Sigmoid colon (tissue), 7 donors: ENCODE results near the gene ATP4B. TPM values are rescaled to one million over a fixed set of nuclear protein-coding genes. Genes with fewer than 3 reads are reported as not detected.

ENCODE experiments used
- DNase-seq: peaks from one replicate; pipeline ENCODE4 v3.0.0-alpha.2; 2019
- H3K27ac ChIP-seq, 4 donors: fragments of 200-600 bp; sonication (generic); one replicate each; pipeline ENCODE4 v1.5.1; 2016 to 2019; ENCODE audit warnings: mild to moderate bottlenecking in 1 of 4
- H3K27me3 ChIP-seq, 3 donors: fragments of 200-600 bp; sonication (generic); one replicate each; pipeline ENCODE4 v1.5.1; 2019; ENCODE audit warnings: mild to moderate bottlenecking in 1 of 3
- H3K36me3 ChIP-seq, 4 donors: fragments of 200-600 bp; sonication (generic); one replicate each; pipeline ENCODE4 v1.5.1; 2016 to 2019
- H3K4me1 ChIP-seq, 4 donors: fragments of 200-600 bp; sonication (generic); one replicate each; pipeline ENCODE4 v1.5.1; 2017 to 2019
- H3K4me3 ChIP-seq, 4 donors: fragments of 200-600 bp; sonication (generic); one replicate each; pipeline ENCODE4 v1.5.1; 2017 to 2019; ENCODE audit warnings: mild to moderate bottlenecking in 2 of 4, moderate library complexity in 1 of 4
- H3K9me3 ChIP-seq, 4 donors: fragments of 200-600 bp in 3 of 4; sonication (generic) in 3 of 4; one replicate each; pipeline versions ENCODE4 v1.5.1 to v1.6.1; 2013 to 2019
- CTCF ChIP-seq, 4 experiments: fragments of 450-650 bp in 3 of 4; fragments of 200-600 bp in 1 of 4; IDR thresholded peaks; one replicate each; pipeline ENCODE4 v1.5.1; 2016 to 2019; ENCODE audit warnings: antibody characterized with exemption in 4 of 4, mild to moderate bottlenecking in 3 of 4, moderate library complexity in 2 of 4
- EP300 ChIP-seq, 4 donors: sonication (generic); formaldehyde crosslinking; IDR thresholded peaks; one replicate each; pipeline ENCODE4 v1.6.1; 2017; ENCODE audit warnings: antibody characterized with exemption in 4 of 4
- POLR2A ChIP-seq, 2 donors: fragments of 450-650 bp; IDR thresholded peaks; one replicate each; pipeline ENCODE4 v1.6.1; 2016; ENCODE audit warnings: antibody characterized with exemption in 2 of 2, mild to moderate bottlenecking in 2 of 2, moderate library complexity in 2 of 2
- POLR2AphosphoS5 ChIP-seq, 4 donors: sonication (generic); formaldehyde crosslinking; IDR thresholded peaks; one replicate each; pipeline ENCODE4 v1.6.1; 2017; ENCODE audit warnings: antibody characterized with exemption in 4 of 4
- WGBS, 2 donors: extraction: QIAGEN DNeasy Blood & Tissue Kit; methylation state at CpG; one replicate each; pipeline ENCODE4 v1.1.7; 2013; 5-methylcytosine and 5-hydroxymethylcytosine counted together
- intact Hi-C: fragments of 100-400 bp; cut with DNase I; formaldehyde crosslinking; loops from one replicate; pipeline ENCODE4 v1.15.1; 2023
- polyA plus RNA-seq, 3 donors: library from polyadenylated mRNA; stranded (reverse); fragments of 200-250 nt; gene quantifications; one replicate each; pipeline ENCODE4 v1.2.3, GENCODE V29; 2013
- total RNA-seq, 4 donors: library from RNA; depleted of rRNA; stranded (reverse); fragments of >200 nt; gene quantifications; one replicate each; pipeline ENCODE4 v1.1.0, GENCODE V29; 2016
- donor health status: healthy with polysubstance abuse.
- donor health status: Bipolar disorder and iron deficiency.
- donor health status: healthy.

ATP4B gene
- total and polyA plus RNA-seq, 7 donors: not detected

- Histone ChIP-seq H3K4me1 (no peaks in the 10 kb centered on the region), H3K36me3 (peaks cover 0 to 18% (median 0%) of the 10 kb centered on the region in 4 donors), H3K27ac (no peak overlapping the region), H3K9me3 (no peaks in the 10 kb centered on the region), H3K4me3 (no peak overlapping the region), H3K27me3 (no peaks in the 10 kb centered on the region)
- DNase-seq: no peak
- no peak for TF ChIP-seq POLR2AphosphoS5 (IDR thresholded peaks at IDR 0.05)
- TF ChIP-seq CTCF (IDR thresholded peaks at IDR 0.05): no peak
- TF ChIP-seq POLR2A (IDR thresholded peaks at IDR 0.05): no peak
- no peak for TF ChIP-seq EP300 (IDR thresholded peaks at IDR 0.05)
- intact Hi-C loops: no loop called here
- WGBS, 2 donors: 96% methylated on average over 28 of the region's 28 CpGs
Measured at GRCh38 chr13:113601166-113602070, 56.6 kb downstream of the ATP4B start.

DNA sequence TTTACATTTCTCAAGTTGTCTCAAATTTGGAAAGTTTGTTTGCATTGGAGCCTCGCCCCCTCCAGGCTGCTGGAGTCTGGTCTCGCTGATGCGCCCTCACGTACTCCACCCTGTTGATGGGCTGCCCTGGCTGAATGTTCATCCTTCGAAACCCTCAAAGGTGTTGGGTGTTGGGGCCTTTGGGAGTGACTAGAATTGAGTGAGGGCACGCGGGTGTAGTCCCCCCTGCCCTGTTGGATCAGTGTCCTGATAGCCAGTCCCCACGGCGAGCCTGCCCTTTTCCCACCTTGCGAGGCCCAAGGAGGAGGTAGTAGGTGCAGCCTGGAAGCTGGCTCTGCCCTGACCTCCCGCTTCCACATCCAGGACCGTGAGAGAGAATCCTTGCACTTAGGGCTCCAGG lies 58.6 kb downstream of the ATP4B start:
- DNase-seq: peak; percentile 52
- H3K9me3 ChIP-seq: no peaks in the 10 kb centered on the region
- H3K4me3 ChIP-seq: no peak overlapping the region
- WGBS, 2 donors: 94 to 97% methylated on average over 12 of the region's 12 CpGs
- TF ChIP-seq POLR2AphosphoS5 (IDR thresholded peaks at IDR 0.05) (no peak), POLR2A (IDR thresholded peaks at IDR 0.05) (no peak), CTCF (IDR thresholded peaks at IDR 0.05) (no peak), EP300 (IDR thresholded peaks at IDR 0.05) (no peak)
- H3K36me3 ChIP-seq: peaks cover 0 to 18% (median 0%) of the 10 kb centered on the region in 4 donors
- no peaks in the 10 kb centered on the region for H3K4me1 ChIP-seq
- no peak overlapping the region for H3K27ac ChIP-seq
- no peaks in the 10 kb centered on the region for H3K27me3 ChIP-seq
- intact Hi-C loops: no loop called here

Other genes with a start within 250 kb of the ATP4B start
- 1 to 10 TPM; 2.3 to 7.8 (median 4.5) TPM for gene ADPRHL1, start 204.7 kb downstream of the ATP4B start, total RNA-seq
- gene ADPRHL1, start 204.7 kb downstream of the ATP4B start, polyA plus RNA-seq: 1 to 10 TPM; 1.2 to 4.9 (median 4.2) TPM
- 10 to 100 TPM; 20.6 to 33.0 (median 27.6) TPM for gene DCUN1D2, start 167.5 kb downstream of the ATP4B start, total RNA-seq
- 10 to 100 TPM in 1 of 3 donors, 1 to 10 TPM in 2; 6.6 to 10.2 (median 7.9) TPM for gene DCUN1D2, start 167.5 kb downstream of the ATP4B start, polyA plus RNA-seq
- 10 to 100 TPM; 26.5 to 46.0 (median 33.8) TPM for gene TFDP1, start 73.4 kb downstream of the ATP4B start, total RNA-seq
- gene TFDP1, start 73.4 kb downstream of the ATP4B start, polyA plus RNA-seq: 10 to 100 TPM; 40.2 to 57.1 (median 54.6) TPM
- under 1 TPM in 1 of 4 donors, not detected in 3; 0.28 TPM for gene GRK1, start 9.0 kb upstream of the ATP4B start, total RNA-seq
- gene GRK1, start 9.0 kb upstream of the ATP4B start, polyA plus RNA-seq: under 1 TPM in 1 of 3 donors, not detected in 2; 0.10 TPM
- 10 to 100 TPM in 2 of 4 donors, 1 to 10 TPM in 1, under 1 TPM in 1; 0.99 to 11.1 (median 7.3) TPM for gene TMEM255B, start 101.0 kb upstream of the ATP4B start, total RNA-seq
- 1 to 10 TPM in 2 of 3 donors, under 1 TPM in 1; 0.60 to 4.6 (median 1.8) TPM for gene TMEM255B, start 101.0 kb upstream of the ATP4B start, polyA plus RNA-seq
- gene GAS6, start 205.9 kb upstream of the ATP4B start, total RNA-seq: 100 to 1,000 TPM in 1 of 4 donors, 10 to 100 TPM in 3; 34.4 to 105 (median 70.4) TPM
- gene GAS6, start 205.9 kb upstream of the ATP4B start, polyA plus RNA-seq: 100 to 1,000 TPM in 1 of 3 donors, 10 to 100 TPM in 2; 27.0 to 101 (median 28.2) TPM